ENCODE data around the gene MTUS2. TPM values are rescaled to one million over a fixed set of nuclear protein-coding genes. Genes with fewer than 3 reads are reported as not detected.

MTUS2 gene
- total RNA-seq, 4 donors from 2014 or later: 0.44 to 1.1 (median 0.48) TPM; not detected in 1

- DNase-seq (ENCODE audit: low spot score) (no peak), ATAC-seq (ENCODE audit: low FRiP score) (no peak)
- no peak for TF ChIP-seq CTCF (IDR thresholded peaks at IDR 0.05)
These were observed 664.7 kb downstream of the MTUS2 start for GRCh38 chr13:29484796-29485195.

GRCh38 chr13:29486551-29486950 is 666.4 kb downstream of the MTUS2 start:
- ATAC-seq (ENCODE audit: low FRiP score) (no peak), DNase-seq (ENCODE audit: low spot score) (no peak)
- no peak for TF ChIP-seq CTCF (IDR thresholded peaks at IDR 0.05)

GRCh38 chr13:29487466-29488454 is 667.6 kb downstream of the MTUS2 start:
- no peak for TF ChIP-seq CTCF (IDR thresholded peaks at IDR 0.05)
- no peak for DNase-seq (ENCODE audit: low spot score)
- ATAC-seq (ENCODE audit: low FRiP score): no peak

- DNase-seq (ENCODE audit: low spot score): no peak
- ATAC-seq (ENCODE audit: low FRiP score): no peak
- no peak for TF ChIP-seq CTCF (IDR thresholded peaks at IDR 0.05)
These were observed 669.8 kb downstream of the MTUS2 start for GRCh38 chr13:29489650-29490560.

- ATAC-seq (ENCODE audit: low FRiP score): no peak
- DNase-seq (ENCODE audit: low spot score): no peak
- TF ChIP-seq CTCF (IDR thresholded peaks at IDR 0.05): no peak
These were observed 670.4 kb downstream of the MTUS2 start for GRCh38 chr13:29490561-29490885.

- TF ChIP-seq CTCF (IDR thresholded peaks at IDR 0.05): no peak
- no peak for ATAC-seq (ENCODE audit: low FRiP score)
These were observed 671.1 kb downstream of the MTUS2 start for GRCh38 chr13:29491248-29491647.

More at GRCh38 chr13:29491248-29491647, 671.1 kb downstream of the MTUS2 start:
- no peak for DNase-seq (ENCODE audit: low spot score)
